RWPE1 (cell line): Measurements from ENCODE around the gene PPIE.

Experiments used
- CTCF ChIA-PET: fragments of 350-600 bp; sonication (Branson Sonifier 250); formaldehyde crosslinking; extraction: SDS; loops from one replicate; lab custom pipeline; 2021; lab: Yijun Ruan, JAX
- POLR2A ChIA-PET: fragments of 400-600 bp; formaldehyde crosslinking; extraction: SDS; loops from one replicate; lab custom pipeline; 2020; ENCODE audit warnings: antibody characterized with exemption; ENCODE audit not compliant: low non-redundant PET; lab: Yijun Ruan, JAX
- DNase-seq: peaks from one replicate; pipeline ENCODE4 v3.0.0; 2012; ENCODE audit warnings: low spot score
- H3K27ac ChIP-seq: fragments of 450-650 bp; 2 replicates; pipeline ENCODE4 v1.5.1; 2017
- CTCF ChIP-seq: fragments of 450-650 bp; conservative IDR thresholded peaks from 2 replicates; pipeline ENCODE4 v1.5.1; 2017; ENCODE audit warnings: low read depth, mild to moderate bottlenecking

PPIE gene

GRCh38 chr1:39711966-39712340 lies 26.7 kb upstream of the PPIE start:
- no peak for DNase-seq
- TF ChIP-seq CTCF = no peak
- POLR2A ChIA-PET = no interaction called here
- no peak overlapping the region for H3K27ac ChIP-seq
- CTCF ChIA-PET = interaction anchor here (1.0 kb wide), 1 partner anchor 301 kb away, joined by 3 read pairs; no protein-coding TSS in a partner anchor

GRCh38 chr1:39713557-39713956 lies 25.1 kb upstream of the PPIE start:
- ChIA-PET POLR2A (no interaction called here), CTCF (interaction anchor here (1.5 kb wide), 1 partner anchor 108 kb away, joined by 3 read pairs; no protein-coding TSS in a partner anchor)
- TF ChIP-seq CTCF = no peak
- H3K27ac ChIP-seq = no peak overlapping the region
- no peak for DNase-seq

- POLR2A ChIA-PET = no interaction called here
- H3K27ac ChIP-seq = no peak overlapping the region
- no peak for TF ChIP-seq CTCF
- CTCF ChIA-PET = interaction anchor here (0.6 kb wide), 1 partner anchor 12 kb away, joined by 3 read pairs; no protein-coding TSS in a partner anchor
- DNase-seq = no peak
Observed at GRCh38 chr1:39717809-39718208, 20.9 kb upstream of the PPIE start.

GRCh38 chr1:39720094-39720999 lies 18.3 kb upstream of the PPIE start:
- CTCF ChIA-PET = interaction anchor here (0.7 to 1.5 kb wide), 12 partner anchors 12 to 585 kb away, joined by 3 to 10 read pairs (median 4); no protein-coding TSS in a partner anchor
- H3K27ac ChIP-seq = no peak overlapping the region
- TF ChIP-seq CTCF = peak; percentile 75

GRCh38 chr1:39721664-39722063 lies 17.0 kb upstream of the PPIE start:
- no peak for TF ChIP-seq CTCF
- CTCF ChIA-PET = no interaction called here
- no peak overlapping the region for H3K27ac ChIP-seq
- DNase-seq = no peak
- POLR2A ChIA-PET = no interaction called here

More at GRCh38 chr1:39720094-39720999, 18.3 kb upstream of the PPIE start:
- POLR2A ChIA-PET = interaction anchor here (0.5 kb wide), 1 partner anchor 54 kb away, joined by 3 read pairs; no protein-coding TSS in a partner anchor
- peak; percentile 38 for DNase-seq

GRCh38 chr1:39722495-39722894 lies 16.2 kb upstream of the PPIE start:
- CTCF ChIA-PET = interaction anchor here (0.7 kb wide), 1 partner anchor 1220 kb away, joined by 3 read pairs; no protein-coding TSS in a partner anchor
- no peak for TF ChIP-seq CTCF
- peak; percentile 29 for DNase-seq
- POLR2A ChIA-PET = no interaction called here
- H3K27ac ChIP-seq = no peak overlapping the region
